Stomach (tissue), 4 donors: ENCODE results near the gene SEC62.

Experiments
- POLR2A ChIP-seq, 4 donors: fragments of 450-650 bp; IDR thresholded peaks; one replicate each; pipeline ENCODE4 v1.6.1; 2016; ENCODE audit warnings: antibody characterized with exemption in 4 of 4, control low read depth in 2 of 4, mild to moderate bottlenecking in 1 of 4, moderate library complexity in 1 of 4
- POLR2AphosphoS5 ChIP-seq, 3 donors: sonication (generic); formaldehyde crosslinking; IDR thresholded peaks; one replicate each; pipeline ENCODE4 v1.6.1; 2016; ENCODE audit warnings: antibody characterized with exemption in 3 of 3
- TF ChIP-seq, protein P1 (sequence below), 7 experiments: fragments of 450-650 bp in 4 of 7; fragments of 200-600 bp in 3 of 7; sonication (generic) in 3 of 7; IDR thresholded peaks; one replicate each; pipeline ENCODE4 v1.5.1; 2016 to 2019; ENCODE audit warnings: antibody characterized with exemption in 7 of 7, control low read depth in 2 of 7, mild to moderate bottlenecking in 1 of 7

DNA sequence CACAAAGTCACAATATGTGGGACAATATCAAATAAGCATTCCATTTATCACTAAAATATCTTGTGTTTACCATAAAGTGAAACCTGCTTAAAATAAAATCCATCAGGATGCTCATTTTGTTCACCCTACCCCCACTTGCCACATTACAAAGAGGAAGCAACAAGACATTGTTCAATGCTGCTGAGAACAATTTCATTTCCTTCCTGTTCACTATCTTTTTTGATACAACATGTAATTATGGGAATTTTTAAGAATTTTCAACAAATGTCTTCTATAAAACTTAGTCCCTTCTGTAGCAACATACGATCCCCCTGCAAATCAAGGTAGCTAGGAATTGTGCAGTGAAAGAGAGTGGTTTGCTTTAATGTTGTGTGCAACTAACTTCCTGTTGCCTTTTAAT is 36.3 kb downstream of the SEC62 start:
- TF ChIP-seq, protein P1, sequence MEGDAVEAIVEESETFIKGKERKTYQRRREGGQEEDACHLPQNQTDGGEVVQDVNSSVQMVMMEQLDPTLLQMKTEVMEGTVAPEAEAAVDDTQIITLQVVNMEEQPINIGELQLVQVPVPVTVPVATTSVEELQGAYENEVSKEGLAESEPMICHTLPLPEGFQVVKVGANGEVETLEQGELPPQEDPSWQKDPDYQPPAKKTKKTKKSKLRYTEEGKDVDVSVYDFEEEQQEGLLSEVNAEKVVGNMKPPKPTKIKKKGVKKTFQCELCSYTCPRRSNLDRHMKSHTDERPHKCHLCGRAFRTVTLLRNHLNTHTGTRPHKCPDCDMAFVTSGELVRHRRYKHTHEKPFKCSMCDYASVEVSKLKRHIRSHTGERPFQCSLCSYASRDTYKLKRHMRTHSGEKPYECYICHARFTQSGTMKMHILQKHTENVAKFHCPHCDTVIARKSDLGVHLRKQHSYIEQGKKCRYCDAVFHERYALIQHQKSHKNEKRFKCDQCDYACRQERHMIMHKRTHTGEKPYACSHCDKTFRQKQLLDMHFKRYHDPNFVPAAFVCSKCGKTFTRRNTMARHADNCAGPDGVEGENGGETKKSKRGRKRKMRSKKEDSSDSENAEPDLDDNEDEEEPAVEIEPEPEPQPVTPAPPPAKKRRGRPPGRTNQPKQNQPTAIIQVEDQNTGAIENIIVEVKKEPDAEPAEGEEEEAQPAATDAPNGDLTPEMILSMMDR (IDR thresholded peaks at IDR 0.05) = no peak
- TF ChIP-seq POLR2AphosphoS5 (IDR thresholded peaks at IDR 0.05) = no peak
- no peak for TF ChIP-seq POLR2A (IDR thresholded peaks at IDR 0.05)
